Muscle of back (tissue), 13 donors: ENCODE results near the gene GK. TPM values are rescaled to one million over a fixed set of nuclear protein-coding genes. Genes with fewer than 3 reads are reported as not detected.
A peak's percentile ranks its signal among the peaks of the same experiment; 100 is the strongest.
"Not testable (repeated sequence)": the region's sequence is repeated elsewhere in the genome, so short reads cannot be mapped to it uniquely, and the experiment has no call there.

Experiments used
- DNase-seq, 3 donors: peaks; one replicate each; pipeline versions ENCODE4 v3.0.0 to v3.0.0-alpha.2; 2013
- long read RNA-seq, 9 donors: transcript quantifications; one replicate each; lab custom pipeline, GENCODE V29; 2026
- polyA plus RNA-seq, 10 donors: library from polyadenylated mRNA; unstranded; fragments of 120-200 nt; gene quantifications; one replicate each; pipeline ENCODE4 v1.2.1, GENCODE V29; 2013; ENCODE audit not compliant: insufficient read length in 10 of 10

GK gene
- polyA plus RNA-seq, result 1 to 10 TPM; 3.3 to 6.2 (median 4.5) TPM
- long read RNA-seq, donor 1, result 0 reads
- long read RNA-seq, donor 2, partial matches to known transcripts, result 0 of 1 reads
- long read RNA-seq, donor 2, other reads (novel, unspliced or antisense), result 0 of 1 reads
- long read RNA-seq, donor 3, result 0 reads
- long read RNA-seq, donor 4, result 0 reads
- long read RNA-seq, donor 5, partial matches to known transcripts, result 0 of 1 reads
- long read RNA-seq, donor 5, other reads (novel, unspliced or antisense), result 0 of 1 reads
- long read RNA-seq, donor 6, full-length matches to known transcripts, result 1 of 1 reads
- long read RNA-seq, donor 6, partial matches to known transcripts, result 0 of 1 reads
- long read RNA-seq, donor 6, other reads (novel, unspliced or antisense), result 0 of 1 reads
- long read RNA-seq, donor 7, result 0 reads
- long read RNA-seq, donor 8, result 0 reads
- long read RNA-seq, donor 9, result 0 reads

GRCh38 chrX:30653415-30654131 lies at the start of gene GK:
Gene GK, plus strand, starts transcription at chrX:30653423. Its CDS starts 115 bp downstream, at chrX:30653538.
- peak in 2 of 3 donors; percentile 6 to 52 for DNase-seq

GRCh38 chrX:30607155-30607554 lies 46.1 kb upstream of the GK start:
- DNase-seq, result no peak

DNA sequence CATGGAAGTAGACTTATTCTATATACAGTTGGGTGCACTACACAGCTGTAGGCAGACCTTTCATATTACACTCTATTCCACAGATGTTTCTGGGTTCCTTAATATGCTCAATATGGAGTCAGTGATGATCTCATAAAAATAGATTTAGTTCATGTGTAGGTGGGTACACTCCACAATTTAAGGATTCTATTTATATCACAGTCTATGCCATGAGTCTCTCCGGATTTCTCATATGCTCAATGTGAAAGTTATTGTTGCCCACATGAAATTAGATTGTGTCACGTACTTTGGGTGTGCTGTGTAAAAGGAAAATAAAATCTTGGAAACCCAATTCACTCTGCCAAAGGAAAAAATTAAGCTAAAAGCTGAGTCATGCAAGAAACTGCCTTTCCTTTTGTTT lies 43.2 kb upstream of the GK start:
- DNase-seq, result no peak

- no peak for DNase-seq
Observed at GRCh38 chrX:30612250-30612655, 41.0 kb upstream of the GK start.

GRCh38 chrX:30613721-30614120 lies 39.5 kb upstream of the GK start:
- no peak for DNase-seq

GRCh38 chrX:30615229-30615628 lies 38.0 kb upstream of the GK start:
- no peak for DNase-seq

DNA sequence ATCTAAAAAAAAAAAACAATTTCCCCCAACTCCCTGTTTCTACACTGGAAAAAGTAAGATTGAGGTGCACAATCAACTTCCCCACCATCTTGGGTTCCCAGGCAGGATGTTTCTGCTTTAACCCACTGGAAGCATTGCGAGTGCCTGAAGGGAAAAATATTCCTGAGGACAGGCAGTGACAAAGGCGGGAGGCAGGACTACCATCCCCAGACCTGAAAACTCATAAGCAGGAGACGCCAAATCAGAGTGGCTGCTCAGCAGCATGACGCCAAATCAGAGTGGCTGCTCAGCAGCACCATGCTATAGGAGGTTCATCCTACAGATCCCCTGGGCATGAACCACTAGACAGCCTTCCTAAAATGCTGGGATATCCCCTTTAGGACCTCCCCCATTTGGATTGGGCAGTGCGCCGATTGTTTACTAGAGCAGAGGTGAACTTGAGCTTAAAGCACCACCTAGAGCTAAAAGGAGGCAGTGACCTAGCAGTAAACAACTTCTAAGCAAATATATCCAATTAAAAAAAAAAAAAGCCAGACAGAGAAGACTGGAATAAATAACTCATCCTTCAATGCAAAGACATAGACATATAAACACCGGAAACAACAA lies 35.0 kb upstream of the GK start:
- no peak for DNase-seq

- DNase-seq, result no peak
Observed at GRCh38 chrX:30620125-30620524, 33.1 kb upstream of the GK start.

DNA sequence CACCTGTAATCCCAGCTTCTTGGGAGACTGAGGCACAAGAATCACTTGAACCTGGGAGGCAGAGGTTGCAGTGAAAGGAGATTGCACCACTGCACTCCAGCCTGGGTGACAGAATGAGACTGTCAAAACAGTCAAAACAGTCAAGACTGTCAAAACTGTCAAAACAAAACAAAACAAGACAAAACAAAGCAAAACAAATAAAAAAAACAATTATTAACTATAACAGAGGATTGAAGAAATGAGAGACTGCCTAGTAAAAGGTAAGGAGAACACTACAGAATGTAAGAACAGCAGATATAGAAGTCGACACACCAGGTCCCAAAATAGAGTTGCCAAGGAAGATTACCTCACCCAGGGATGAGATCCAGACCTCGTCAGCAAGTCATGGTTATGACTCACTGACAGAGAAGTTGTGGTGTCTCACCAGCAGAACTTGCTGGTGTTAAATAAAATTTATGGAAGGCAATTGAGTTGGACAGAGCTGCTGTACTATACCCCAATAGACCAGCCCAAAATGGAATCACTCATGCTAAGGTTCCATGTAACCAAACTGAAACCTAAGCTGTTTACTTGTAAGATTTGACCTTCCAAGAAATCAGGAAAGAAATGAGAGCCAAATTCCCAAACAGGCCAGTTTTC lies 32.1 kb upstream of the GK start:
- DNase-seq, result peak in 2 of 3 donors; percentile 45 to 68

DNA sequence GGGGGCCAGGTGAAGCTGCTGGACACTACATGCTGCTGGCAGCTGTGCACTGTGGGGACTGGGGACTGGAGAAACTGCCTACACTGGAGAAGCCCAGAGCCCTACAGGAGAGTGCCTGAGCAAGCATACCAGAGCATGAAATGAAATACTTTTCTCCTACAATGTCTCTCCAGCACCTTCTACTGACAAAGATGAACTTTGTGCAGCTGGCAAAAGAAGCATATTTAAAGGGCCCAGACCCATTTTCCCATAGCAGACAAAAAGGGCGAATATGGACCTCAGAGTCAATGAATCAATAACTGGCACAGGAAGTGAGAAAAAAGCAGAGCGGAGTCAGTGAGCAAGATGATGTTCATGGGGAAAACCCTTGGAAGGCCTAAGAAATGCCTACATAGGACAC lies 30.9 kb upstream of the GK start:
- DNase-seq, result no peak

DNA sequence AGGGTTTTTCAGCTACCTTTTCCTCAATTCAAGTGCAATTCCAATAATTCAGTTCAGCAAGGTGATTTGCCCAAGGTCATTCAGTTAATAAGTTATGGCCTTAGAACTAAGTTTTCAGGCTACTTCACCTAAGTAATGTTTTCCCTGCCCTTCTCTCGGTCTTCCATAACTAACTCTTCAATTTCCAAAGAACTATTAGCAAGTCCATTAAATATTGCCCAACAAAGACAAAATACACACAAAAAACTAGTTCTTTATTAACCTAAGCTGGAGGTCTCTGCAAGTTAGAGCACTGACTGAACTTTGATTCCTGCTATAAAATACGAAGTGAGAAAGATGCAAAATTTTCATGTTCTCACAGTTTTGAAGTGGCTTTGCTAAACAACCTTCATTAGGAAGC lies 26.8 kb upstream of the GK start:
- DNase-seq, result no peak

DNA sequence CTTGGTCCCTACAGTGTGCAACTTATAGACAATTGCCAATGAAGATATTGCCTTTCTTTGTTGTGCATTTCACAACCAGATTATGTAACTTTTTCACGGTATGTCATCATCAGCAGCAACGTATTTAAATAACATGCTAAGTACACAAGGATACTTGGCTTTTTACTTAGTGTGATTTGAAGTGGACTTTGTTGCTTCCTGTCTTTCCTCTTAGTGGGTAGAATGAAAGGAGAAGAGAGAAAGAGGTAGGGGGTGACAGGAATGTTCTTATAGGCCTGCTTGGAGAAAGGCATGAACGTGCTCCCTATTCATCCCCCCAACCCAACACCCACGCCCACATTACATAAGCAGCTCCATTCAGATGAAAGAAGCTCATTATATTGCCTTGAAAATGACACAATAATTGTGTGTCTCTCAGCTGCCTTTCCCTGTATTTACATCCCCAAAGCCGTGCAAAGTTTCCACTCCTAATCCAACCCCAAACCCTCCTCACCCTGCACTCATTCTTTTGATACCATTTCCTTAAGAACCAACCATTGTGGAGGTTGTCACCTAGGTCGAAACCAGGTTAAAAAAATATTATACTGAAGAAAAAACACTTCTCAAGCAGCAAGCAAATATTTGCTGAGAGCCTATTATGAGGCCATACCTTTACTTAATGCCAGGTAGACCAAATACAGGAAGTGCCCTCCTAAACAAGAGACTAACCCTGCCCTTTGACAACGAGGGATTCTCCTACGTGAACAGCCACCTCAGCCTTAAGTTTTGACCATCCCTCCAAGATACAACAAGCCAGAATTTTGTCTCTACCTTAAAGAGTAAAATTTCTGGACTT lies 25.2 kb upstream of the GK start:
- no peak for DNase-seq

- not testable (repeated sequence) for DNase-seq
Observed at GRCh38 chrX:30634070-30634469, 19.2 kb upstream of the GK start.

GRCh38 chrX:30635630-30636029 lies 17.6 kb upstream of the GK start:
- no peak for DNase-seq

GRCh38 chrX:30637874-30638815 lies 15.1 kb upstream of the GK start:
- no peak for DNase-seq

- DNase-seq, result not testable (repeated sequence)
Observed at GRCh38 chrX:30639702-30640101, 13.5 kb upstream of the GK start.

- no peak for DNase-seq
Observed at GRCh38 chrX:30642642-30643041, 10.6 kb upstream of the GK start.

- no peak for DNase-seq
Observed at GRCh38 chrX:30643313-30643821, 9.9 kb upstream of the GK start.

GRCh38 chrX:30649859-30650258 lies 3.4 kb upstream of the GK start:
- DNase-seq, result no peak
